GM19240 (cell line): Measurements from ENCODE around the gene DCAF10.
"Not testable (repeated sequence)": the region's sequence is repeated elsewhere in the genome, so short reads cannot be mapped to it uniquely, and the experiment has no call there.

Experiments used
- DNase-seq: peaks from one replicate; pipeline ENCODE4 v3.0.0; 2011; ENCODE audit warnings: low spot score; ENCODE audit not compliant: insufficient read length

The DCAF10 gene

DNA sequence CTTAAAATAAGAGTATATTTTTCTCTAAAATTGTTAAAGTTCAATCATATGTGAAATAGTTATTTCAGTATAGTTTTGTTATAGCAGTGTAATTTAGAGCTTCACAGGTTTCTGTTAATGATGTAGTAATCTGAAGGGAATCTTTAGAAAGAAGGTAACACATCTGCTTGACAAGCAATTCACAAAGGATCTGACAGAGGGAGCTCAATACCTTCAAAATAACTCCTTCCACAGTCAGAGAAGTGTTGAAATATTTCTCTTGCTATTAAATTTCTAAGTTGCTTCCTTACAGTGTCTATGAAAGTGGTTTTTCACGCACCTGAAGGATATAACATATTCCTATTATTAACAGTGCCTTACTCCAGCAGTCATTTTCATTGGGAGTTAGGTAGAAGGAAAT lies 58.4 kb downstream of the DCAF10 start:
- DNase-seq: no peak

DNA sequence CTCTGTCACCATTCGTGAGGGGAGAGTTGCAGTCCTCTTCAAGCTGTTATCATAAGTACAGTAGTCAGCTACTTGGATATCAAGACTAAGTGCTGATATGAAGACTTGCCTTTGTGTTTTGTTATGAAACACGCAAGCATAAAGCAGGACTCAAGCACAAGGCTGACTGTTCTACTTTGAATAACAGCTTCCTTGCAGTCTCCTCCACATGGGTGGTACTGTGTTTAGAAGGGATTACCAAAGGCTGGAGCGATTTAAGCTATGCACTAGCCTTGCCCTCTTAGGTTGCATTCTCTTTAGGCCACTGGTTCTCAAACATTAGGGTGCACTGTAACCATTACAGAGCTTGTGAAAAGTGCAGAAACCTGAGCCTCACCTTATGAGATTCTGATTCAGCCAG lies 61.9 kb downstream of the DCAF10 start:
- no peak for DNase-seq

DNA sequence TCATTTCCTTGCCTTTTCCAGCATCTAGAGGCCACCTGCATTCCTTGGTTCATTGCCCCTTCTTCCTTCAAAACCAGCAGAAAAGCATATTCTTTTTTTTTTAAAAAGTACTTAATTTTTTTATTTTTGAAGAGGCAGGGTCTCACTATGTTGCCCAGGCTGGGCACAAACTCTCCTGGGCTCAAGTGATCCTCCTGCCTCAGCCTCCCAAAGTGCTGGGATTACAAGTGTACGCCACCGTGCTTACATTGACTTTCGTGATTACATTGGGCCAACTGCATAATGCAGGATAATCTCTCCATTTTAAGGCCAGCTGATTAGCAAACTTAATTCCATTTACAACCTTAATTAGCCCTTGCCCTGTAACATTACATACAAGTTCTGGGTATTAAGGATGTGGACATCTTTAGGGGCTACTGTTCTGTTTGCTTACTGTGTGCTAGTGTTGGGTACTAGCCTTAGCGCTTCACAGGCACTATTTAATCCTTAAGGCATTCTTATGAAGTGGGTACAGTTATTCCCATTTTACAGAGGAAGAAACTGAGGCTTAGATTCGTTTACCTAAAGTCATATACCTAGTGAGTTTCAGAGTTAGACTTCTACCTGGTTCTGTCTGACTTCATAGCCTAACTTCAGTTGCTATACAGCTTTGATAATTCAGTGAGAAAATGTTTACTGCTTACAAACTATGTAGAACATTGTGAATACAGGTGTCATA lies 69.6 kb downstream of the DCAF10 start:
- DNase-seq: no peak

DNA sequence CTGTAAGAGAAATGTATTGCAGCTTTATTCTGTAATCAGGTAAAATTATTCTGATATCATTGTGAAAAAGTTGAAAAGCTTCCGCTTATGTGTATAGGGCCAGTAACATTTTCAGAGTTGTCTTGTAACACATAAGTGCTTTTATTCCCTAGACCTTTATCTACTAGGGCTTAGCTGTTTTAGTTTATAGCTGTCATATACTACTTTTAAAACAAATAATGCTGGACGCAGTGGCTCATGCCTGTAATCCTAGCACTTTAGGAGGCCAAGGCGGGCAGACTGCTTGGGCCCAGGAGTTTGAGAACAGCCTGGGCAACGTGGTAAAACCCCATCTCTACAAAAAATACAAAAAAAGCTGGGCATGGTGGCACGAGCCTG lies 70.2 kb downstream of the DCAF10 start:
- no peak for DNase-seq

DNA sequence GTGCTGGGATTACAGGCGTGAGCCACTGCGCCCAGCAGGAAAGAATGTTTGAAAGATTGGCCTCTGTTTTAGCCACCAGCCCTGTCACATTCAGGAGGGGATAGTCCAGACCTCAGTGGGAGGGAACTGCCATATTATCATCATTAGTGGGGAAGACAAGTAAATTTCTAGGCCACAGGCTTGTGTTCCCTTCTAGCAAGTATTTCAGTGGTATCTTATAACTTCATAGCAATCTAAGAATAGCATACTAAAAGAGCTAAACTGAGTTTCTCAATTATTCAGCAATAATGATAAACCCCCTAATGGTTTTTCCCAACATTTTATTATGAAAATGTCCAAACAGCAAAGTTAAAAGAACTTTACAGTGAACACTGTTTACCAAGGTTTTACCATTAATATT lies 73.4 kb downstream of the DCAF10 start:
- no peak for DNase-seq

DNA sequence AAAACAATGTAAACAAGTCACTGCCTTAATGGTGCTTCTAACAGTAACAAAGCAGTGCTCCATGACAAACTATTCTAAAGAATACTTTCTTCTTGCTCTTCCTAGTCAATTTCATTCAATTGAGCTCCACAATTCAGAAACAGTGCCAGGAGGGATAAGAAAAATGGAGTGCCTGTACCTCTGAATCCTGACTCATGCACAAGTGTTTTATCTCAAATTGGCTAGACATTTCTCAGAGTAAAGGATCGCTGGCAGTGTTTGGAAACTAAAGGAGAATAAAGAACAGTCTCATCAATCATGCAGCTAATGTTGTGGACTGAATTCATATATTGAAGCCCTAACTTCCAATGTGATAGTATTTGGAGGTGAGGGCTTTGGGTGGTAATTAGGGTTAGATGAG lies 75.8 kb downstream of the DCAF10 start:
- DNase-seq: no peak

DNA sequence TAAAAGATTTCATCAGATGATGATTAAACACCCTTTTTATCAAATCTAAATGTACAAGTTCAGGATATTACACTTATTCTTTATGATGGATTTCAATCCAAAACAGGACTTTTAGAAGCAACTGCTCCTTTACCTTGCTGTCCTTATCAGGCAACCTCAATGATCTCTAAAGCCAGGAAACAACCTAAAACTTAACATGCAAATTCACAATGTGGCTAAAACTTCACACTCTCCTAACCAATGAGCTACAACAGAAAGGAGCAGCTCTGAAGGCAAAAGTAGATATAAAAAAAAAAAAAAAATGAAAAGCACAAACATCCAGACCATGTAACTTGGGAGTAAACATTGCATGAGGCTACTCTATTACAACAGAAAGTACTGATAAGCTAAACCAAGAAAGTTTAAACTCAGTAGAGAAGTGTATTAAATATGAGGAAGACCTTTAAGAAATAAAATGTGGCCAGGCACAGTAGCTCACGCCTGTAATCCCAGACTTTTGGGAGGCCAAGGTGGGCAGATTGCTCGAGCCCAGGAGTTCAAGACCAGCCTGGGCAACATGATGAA lies 80.4 kb downstream of the DCAF10 start:
- no peak for DNase-seq

DNA sequence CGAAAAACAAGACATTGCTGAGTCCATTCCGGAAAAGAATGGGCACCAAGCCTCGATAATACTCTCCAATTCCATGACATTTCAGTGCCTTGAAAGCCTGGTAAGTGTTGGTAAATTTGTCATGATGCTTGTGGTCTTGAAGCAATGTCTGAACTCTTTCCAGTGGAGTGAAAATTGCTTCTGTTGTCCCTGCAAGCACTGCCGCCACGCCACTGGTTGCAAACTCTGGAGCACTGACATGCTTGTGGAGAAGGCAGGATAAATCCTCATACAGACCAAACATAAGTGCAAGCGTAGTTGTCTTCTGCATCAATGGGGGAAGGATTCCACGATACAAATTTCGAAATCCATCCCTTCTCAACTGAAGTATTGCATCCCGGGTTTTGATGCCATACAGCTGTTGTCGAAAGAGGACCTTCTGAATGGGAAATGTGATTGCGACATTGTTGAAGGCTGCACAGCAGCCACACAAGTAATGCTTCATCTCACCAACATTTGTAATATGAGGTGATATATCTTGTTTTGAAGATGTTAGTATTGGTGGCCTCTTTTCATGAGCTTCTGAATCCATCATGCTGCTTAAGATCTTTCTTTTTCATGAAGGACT lies 87.5 kb downstream of the DCAF10 start:
- DNase-seq: not testable (repeated sequence)

DNA sequence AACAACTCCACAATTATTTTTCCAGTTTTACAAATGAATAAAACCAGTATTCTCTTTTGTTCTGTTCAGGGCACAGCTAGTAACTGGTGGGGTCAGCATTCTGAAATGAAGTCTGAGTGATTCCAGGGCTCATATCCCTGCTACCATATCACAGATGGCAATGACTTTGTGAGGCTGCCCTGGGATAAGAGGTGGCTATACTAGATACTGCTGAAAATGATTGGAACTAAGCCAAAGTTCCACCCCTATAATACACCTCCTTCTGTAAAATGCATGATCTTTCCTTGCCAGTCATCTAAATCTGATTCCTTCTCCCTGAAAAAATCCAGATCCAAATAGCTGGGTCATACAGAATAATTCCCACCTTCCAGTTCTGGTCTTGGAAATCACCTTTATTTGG lies 88.9 kb downstream of the DCAF10 start:
- DNase-seq: no peak

DNA sequence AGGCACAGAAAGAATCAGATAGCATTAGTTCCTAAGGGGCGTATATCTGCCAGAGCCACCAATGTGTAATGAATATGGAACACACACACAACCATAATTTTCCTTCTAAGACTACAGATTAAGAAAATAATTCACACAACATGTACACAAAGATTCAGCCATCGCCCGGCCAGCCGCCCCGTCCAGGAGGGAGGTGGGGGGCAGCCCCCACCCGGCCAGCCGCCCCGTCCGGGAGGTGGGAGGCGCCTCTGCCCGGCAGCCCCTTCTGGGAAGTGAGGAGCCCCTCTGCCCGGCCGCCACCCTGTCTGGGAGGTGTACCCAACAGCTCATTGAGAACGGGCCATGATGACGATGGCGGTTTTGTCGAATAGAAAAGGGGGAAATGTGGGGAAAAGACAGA lies 90.4 kb downstream of the DCAF10 start:
- DNase-seq: not testable (repeated sequence)

DNA sequence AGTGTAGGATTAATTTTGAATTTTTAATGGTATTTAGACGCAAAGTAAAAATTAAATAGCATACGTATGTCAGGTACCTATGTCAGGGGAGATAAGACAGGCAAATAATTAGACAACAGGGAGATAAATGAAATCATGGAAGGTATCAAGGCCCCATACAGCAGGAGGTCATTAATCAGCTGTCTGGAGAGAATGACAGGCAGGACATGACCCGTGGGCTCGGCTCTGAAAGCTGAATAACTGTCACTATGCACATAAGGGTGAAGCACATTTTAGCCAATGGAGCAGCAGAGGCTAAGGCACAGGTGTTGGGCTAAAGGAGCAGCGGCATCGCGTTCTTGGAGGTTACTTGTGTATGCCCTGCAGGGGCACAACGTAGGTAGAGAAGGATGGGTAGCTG lies 91.5 kb downstream of the DCAF10 start:
- DNase-seq: no peak

DNA sequence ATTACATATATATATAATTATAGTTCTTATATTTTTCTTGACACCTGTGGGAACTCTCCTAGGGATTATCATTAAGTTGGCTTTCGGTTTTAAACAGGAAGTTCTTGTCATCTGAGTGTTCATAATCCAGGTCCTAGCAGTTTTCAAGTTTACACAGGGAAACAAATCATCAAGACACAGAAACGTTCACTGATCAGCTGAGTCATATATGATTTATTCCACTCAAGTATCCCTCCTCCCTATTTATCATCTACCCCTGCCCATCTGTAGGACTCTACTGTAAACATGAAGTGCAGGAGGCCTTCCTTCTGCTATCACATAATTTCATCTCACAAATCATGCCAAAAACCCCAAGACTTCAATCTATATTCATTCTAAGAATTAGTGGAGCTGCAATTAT lies 97.1 kb downstream of the DCAF10 start:
- no peak for DNase-seq

DNA sequence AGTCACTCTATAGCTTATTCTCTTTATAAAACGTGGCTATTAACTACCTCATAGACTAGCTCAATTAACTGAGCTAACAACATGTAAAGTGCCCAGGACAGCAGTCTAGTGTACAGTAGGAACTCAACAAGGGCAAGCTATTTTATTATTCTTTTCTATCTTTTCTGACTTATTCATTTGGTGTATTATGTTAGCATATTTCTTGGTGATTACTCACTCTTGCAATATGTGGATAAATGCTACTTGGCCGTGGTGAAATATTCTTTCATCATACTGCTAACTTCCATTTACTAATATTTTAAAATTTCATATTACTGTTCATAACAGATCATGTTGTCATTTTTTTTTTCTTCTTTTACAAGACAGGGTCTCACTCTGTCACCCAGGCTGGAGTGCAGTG lies 98.4 kb downstream of the DCAF10 start:
- DNase-seq: no peak

DNA sequence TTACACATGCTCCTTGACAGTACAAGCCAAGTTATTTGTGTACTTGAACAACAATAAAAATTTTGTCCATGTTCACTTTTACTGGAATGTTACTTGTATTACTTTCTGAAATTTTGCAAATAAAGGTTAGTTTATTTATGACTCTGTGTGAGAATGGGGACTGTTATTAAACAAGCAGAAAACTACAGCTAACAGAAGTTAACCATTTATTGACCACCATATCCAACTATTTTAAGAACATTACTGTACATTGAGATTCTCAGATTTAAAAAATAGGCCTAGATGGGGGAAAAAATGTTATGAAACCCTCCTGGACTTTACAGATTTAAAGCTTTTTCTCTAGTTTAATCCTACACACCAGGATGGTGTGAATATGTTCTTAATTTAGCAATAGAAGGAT lies 101.5 kb downstream of the DCAF10 start:
- no peak for DNase-seq

DNA sequence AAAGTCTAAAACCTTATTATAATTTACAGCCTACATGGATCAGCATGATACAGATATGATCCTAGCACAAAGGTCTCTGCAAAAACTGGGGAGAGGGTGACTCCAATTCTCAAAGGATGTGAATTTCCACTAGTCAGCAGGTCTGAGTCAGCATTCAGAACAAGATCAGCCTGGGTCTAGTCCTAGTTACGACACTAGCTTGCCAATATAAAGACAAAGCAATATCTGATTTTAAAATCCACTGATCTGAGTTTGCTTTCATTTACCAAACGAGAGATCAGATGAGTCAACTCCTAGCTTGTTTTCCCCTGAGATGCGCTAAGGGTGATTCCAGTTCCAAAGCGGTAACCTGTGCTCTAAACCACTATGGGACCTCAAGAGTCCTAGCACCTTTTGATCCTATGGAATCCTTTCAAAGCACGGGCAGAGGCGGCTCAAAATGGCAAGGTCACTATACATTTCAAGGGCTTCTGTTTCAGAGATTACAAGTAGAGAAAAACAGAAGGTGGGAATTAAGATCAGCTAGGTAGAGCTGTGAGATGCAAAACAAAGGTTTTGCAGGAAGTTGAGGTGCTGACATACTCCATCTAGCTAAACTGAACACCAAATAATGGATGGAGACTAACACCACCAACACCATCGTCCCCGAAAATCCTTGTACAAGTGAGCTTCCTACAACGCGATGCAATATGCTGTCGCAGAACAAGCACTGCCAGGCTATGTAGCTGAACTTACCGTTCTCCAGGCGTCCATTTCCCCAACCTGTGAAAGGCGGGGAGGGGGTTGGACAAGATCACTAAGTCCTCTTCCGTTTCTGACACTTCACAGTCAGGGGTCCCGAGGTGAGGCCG lies 102.4 kb downstream of the DCAF10 start:
- DNase-seq: no peak

DNA sequence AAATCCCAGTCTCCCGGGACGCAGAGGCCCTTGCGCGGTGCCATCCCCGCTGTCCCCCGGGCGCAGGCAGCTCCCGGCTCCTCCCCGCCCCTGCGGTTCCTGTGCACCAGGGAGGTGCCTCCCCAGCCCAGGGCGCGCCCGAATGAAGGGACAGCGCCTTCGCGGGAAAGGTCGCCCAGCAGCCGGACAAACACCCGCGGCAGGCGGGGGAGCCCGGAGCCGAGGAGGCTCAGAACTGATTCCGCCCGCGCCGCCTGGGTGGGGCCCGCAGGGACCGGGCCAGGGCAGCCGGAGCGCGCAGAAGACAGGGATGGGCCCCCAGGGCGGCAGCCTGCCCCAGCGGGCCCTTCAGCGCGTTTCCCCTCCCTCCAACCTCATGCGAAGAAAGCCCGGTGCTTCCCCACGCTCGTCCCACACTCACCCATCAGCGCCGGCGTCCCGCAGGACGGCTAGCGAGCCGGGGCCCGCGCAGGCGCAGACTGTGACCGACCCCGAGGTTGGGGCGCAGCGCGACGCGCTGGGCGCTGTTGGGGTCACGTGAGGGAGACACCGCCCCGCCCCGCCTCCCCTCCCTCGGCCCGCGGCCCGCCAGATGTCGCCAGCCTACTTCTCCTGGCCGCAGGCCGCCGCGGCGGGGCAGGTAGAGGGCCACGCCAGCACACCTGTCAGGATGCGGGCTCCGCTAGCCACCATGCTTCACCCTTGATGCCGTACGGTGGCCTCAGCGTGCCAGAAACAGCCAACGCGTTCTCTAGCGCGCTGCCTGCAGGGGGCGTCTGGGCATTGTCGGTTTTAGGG lies 103.2 kb downstream of the DCAF10 start, which contains the start of gene SLC25A51:
TSS of gene SLC25A51 (minus strand) at position 481 of the 798 bp plus-strand sequence. CDS start 15,577 bp downstream, outside the sequence.
- peak; percentile 91 for DNase-seq

DNA sequence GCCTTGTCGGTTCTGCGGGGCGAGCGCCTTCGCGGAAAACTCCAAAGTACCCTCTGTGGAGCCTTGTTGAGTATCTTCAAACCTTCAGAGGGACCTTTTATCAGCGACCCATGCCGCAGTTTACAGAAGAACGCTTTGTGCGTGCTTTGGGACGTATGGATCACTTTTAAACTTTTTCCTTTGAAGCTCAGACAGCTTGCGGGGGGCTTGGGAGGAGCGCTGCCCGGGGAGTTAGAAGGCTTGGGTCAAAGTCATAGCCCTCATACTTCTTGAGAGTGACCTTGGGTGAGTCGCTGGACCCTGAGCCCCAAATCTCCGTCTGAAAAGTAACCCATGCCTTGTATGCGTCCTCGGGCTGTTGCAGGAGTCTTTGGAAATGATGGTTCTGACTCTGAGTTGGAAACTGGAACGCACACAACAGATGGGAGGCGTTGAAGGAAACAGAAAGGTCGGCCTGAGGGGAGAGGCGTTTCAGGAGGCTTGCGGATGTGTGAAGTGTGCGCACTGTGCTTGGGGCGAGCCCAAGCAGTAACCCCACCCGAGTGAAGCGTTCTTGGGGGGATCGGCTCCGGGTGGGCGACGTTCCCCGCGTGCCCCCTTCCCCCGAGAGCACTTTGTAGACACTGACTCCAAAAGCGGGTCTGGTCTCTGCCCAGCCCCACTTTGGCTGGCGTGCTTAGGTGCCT lies 104.0 kb downstream of the DCAF10 start:
- no peak for DNase-seq

DNA sequence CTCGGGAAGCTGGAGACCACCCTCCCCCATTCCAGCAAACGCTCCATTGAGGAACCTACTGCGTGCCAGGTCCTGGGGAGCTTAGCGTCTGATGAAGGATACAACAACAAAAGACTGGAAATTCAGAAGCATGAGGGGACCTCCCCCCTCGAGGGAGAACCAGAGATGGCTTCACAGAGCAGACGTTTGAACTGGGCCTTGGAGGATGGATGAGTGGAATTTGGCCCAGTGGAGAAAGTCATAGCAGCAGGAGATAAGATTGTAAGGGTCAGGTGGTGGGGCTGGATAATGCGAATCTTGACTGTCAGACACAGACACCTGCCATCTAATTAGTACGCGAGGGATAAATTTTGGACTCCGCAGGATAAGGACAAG lies 104.5 kb downstream of the DCAF10 start:
- DNase-seq: no peak

DNA sequence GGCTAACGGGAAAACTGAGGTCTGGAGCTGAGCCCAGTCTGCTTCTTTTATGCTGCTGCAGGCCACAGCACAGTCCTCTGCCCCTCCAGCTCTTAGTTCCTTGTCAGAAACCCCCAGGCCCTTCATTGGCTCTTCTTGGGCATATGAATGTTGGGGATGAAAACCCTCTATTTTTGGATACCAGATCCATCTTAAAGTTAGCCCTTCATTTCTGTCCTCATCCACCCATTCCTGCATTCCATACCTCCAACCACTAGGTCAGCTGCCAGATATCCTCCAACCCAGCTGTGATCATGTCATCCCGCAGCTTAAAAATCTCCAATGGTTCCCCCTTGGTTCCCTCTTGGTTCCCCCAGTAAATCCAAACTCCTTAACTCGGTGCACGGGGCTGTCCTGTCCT lies 105.2 kb downstream of the DCAF10 start:
- no peak for DNase-seq

DNA sequence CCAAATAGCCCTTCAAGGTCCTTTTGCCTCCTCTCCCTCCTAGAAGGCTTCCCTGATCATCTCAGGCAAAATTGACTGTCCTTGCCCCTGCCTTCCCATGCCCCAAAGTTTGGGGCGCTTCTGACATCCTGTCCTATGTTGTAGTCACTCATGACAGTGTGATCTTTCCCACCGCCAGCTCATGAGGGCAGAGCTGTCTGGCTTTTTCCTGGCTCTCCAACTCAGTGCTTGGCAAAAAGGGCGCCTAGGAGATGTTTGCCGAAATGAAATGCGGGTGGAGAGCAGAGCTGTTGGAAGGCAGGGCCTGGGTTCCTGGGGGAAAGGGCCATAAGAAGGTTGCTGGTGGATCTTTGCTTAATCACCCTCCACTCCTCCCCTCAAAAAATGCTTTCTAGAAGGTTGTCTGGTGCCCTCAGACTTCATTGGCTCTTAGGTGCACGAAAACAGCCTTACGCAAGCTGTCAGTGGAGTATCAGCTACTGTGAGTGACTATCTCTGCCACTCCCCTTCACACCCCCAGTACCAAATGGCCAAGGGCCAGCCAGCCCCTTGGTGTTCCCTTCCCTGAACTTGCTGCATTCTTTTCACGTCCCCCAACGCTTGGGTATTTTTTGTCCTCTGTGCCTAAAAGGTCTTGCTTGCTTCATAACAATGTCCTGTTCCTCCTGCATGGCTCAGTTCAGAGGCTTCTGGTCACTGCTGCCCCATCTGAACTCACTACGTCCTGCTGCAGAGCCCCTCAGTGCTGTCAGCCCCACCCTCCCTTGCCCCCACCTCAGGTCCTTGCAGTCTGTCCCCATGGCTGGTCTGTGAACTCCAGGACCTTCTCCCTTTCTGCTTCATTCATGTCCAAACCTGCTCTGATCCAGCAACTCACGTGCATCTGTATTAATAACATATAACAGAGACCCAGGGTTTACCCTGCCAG lies 106.0 kb downstream of the DCAF10 start:
- DNase-seq: no peak
